T-cell (primary cell): ENCODE data around the gene RASSF6. TPM values are rescaled to one million over a fixed set of nuclear protein-coding genes. Genes with fewer than 3 reads are reported as not detected.
A peak's percentile ranks its signal among the peaks of the same experiment; 100 is the strongest.
"Not testable (repeated sequence)": the region's sequence is repeated elsewhere in the genome, so short reads cannot be mapped to it uniquely, and the experiment has no call there.

Experiments used
- ATAC-seq, 4 experiments: fragments of 200-7000 bp in 3 of 4; fragments of 150-1000 bp in 1 of 4; cut with Tn5 transposase; replicated peaks in 1 of 4; 1 replicate in 3 of 4; 2 replicates in 1 of 4; pipeline ENCODE4 v1.10.0; 2021; ENCODE audit warnings: moderate library complexity in 3 of 4, mild to moderate bottlenecking in 2 of 4, moderate number of reproducible peaks in 1 of 4
- CTCF ChIA-PET, 2 donors: fragments of 300-600 bp; sonication (Branson Sonifier 250); formaldehyde crosslinking; loops; one replicate each; lab custom pipeline; 2022; ENCODE audit warnings: antibody characterized with exemption in 2 of 2; lab: Charles Lee
- POLR2A ChIA-PET, 2 donors: fragments of 300-600 bp; sonication (Branson Sonifier 250); formaldehyde crosslinking; loops; one replicate each; lab custom pipeline; 2022; ENCODE audit warnings: antibody characterized with exemption in 2 of 2; lab: Charles Lee
- DNase-seq, 35 experiments: peaks; one replicate each; pipeline versions ENCODE4 v3.0.0 to v3.0.0-alpha.2; 2013 to 2023
- H3K27ac ChIP-seq: one replicate; pipeline ENCODE4 v1.5.1; 2013; ENCODE audit warnings: low read length
- H3K27me3 ChIP-seq, 2 experiments: replicated peaks in 1 of 2; 1 replicate in 1 of 2; 2 replicates in 1 of 2; pipeline versions ENCODE4 v1.6.1 to v1.7.0; 2013; ENCODE audit warnings: low read length in 1 of 2, mixed read lengths in 1 of 2; ENCODE audit not compliant: control insufficient read depth in 2 of 2, insufficient read depth in 2 of 2; ENCODE audit errors: extremely low read depth in 1 of 2
- H3K36me3 ChIP-seq, 2 donors: 1 replicate in 1 of 2; 2 replicates in 1 of 2; pipeline versions ENCODE4 v1.6.1 to v1.7.0; 2013; ENCODE audit warnings: low read length in 1 of 2; ENCODE audit not compliant: control insufficient read depth in 2 of 2, insufficient read depth in 1 of 2; ENCODE audit errors: extremely low read depth in 1 of 2
- H3K4me1 ChIP-seq, 2 experiments: 1 replicate in 1 of 2; 2 replicates in 1 of 2; pipeline versions ENCODE4 v1.6.1 to v1.7.0; 2013; ENCODE audit warnings: low read length in 2 of 2, mixed read lengths in 1 of 2; ENCODE audit not compliant: insufficient read depth in 2 of 2, control insufficient read depth in 1 of 2; ENCODE audit errors: extremely low read depth in 1 of 2
- H3K4me3 ChIP-seq, 2 donors: 1 replicate in 1 of 2; 2 replicates in 1 of 2; pipeline versions ENCODE4 v1.5.1 to v1.7.0; 2013; ENCODE audit warnings: mild to moderate bottlenecking in 2 of 2, low read length in 1 of 2, moderate library complexity in 1 of 2; ENCODE audit not compliant: control insufficient read depth in 1 of 2; ENCODE audit errors: extremely low read depth in 1 of 2
- H3K9me3 ChIP-seq: 2 replicates; pipeline ENCODE4 v1.7.0; 2013
- H3K27ac Mint-ChIP-seq, 2 donors: one replicate each; pipeline ENCODE4 v1.8.0; 2020 to 2021; ENCODE audit warnings: mild to moderate bottlenecking in 2 of 2, mixed read lengths in 2 of 2
- H3K27me3 Mint-ChIP-seq, 2 donors: one replicate each; pipeline ENCODE4 v1.8.0; 2021 to 2022; ENCODE audit warnings: mixed read lengths in 2 of 2
- H3K36me3 Mint-ChIP-seq: one replicate; pipeline ENCODE4 v1.8.0; 2021; ENCODE audit warnings: mixed read lengths
- H3K4me1 Mint-ChIP-seq, 3 donors: one replicate each; pipeline ENCODE4 v1.8.0; 2020 to 2022; ENCODE audit warnings: mixed read lengths in 3 of 3, mild to moderate bottlenecking in 1 of 3
- H3K4me3 Mint-ChIP-seq, 3 donors: one replicate each; pipeline ENCODE4 v1.8.0; 2020 to 2022; ENCODE audit warnings: mild to moderate bottlenecking in 3 of 3, mixed read lengths in 3 of 3, moderate library complexity in 3 of 3
- H3K9me3 Mint-ChIP-seq, 3 donors: one replicate each; pipeline ENCODE4 v1.8.0; 2020 to 2022; ENCODE audit warnings: mixed read lengths in 3 of 3
- WGBS: methylation state at CpG from one replicate; pipeline ENCODE4 v1.1.5; 2013; ENCODE audit warnings: missing lambda C conversion rate; ENCODE audit not compliant: insufficient coverage; 5-methylcytosine and 5-hydroxymethylcytosine counted together
- total RNA-seq, 35 experiments: library from RNA in 6 of 35; stranded (reverse) in 6 of 35; fragments of 120-200 nt in 1 of 35; gene quantifications; one replicate each; pipeline versions ENCODE4 v1.2.1 to v1.2.4 and lab custom pipeline; 2013 to 2026

RASSF6 gene
- total RNA-seq, 5 donors from 2014 or later (not counting 1 experiment from before 2014, with no cell fraction given) = 0.25 to 1.1 (median 0.47) TPM

DNA sequence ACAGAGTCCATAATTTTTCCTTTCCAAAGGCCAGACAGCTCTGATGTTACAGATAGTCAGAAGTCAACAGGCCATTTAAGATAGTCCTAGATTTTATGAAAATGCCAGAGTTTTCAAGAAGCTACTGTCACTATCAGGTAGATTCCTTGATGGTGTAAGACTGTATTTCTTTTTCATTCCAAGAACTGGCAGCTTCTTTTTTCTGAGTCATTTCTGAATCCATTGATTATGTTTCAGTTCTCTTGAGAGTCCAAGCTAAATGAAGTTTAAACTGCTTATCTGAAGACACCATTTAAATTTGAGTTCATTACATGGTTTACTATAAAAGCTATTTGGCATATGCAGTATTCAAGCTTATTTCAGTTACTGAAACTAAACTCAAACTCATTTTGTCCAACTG is 44.6 kb downstream of the RASSF6 start:
- no peaks in the 10 kb centered on the region for H3K4me1 ChIP-seq
- Mint-ChIP-seq H3K9me3 (no peaks in the 10 kb centered on the region), H3K4me3 (no peak overlapping the region), H3K27ac (no peak overlapping the region), H3K27me3 (no peaks in the 10 kb centered on the region), H3K4me1 (no peaks in the 10 kb centered on the region), H3K36me3 (no peaks in the 10 kb centered on the region)
- POLR2A ChIA-PET = no interaction called here
- H3K9me3 ChIP-seq = no peaks in the 10 kb centered on the region
- H3K4me3 ChIP-seq = no peak overlapping the region
- DNase-seq (no peak), ATAC-seq (no peak)
- no peak overlapping the region for H3K27ac ChIP-seq
- no peaks in the 10 kb centered on the region for H3K36me3 ChIP-seq
- no peaks in the 10 kb centered on the region for H3K27me3 ChIP-seq
- CTCF ChIA-PET = no interaction called here

DNA sequence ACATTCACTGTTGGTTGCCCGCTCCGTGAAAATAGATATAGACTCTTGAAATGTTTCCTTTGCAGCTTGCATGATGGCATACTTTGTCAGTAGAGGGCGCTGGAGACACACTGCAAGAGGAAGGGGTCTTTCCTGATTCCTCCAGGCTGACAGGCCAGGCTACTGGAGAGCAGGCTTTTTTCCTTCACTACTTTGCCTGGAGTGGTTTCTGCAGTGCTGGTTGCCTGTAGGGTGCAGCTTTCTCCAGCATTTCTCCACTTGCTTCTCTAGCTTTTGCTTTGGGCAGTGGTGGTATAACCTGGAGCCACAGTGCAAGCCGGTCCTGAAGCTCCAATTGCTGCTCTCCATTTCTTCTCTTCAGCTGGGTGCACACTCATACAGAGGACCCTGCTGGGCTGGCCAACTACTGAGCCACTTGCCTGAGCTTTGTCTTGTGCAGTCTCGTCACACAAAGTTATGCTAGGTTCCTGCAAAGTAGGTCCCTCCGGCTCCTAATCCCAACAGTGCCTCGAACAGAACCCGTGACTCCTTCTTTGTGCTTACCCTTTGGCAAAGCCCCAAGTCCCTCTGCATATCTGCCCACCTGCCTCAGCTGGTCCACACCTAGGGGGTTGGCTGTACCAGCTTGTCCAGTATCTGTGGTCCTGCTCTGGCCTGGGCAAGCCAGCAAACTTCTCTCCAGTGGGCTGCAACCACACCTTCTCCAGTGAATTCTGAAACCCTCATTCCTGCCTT is 46.3 kb downstream of the RASSF6 start:
- no peak overlapping the region for H3K27ac Mint-ChIP-seq
- no peaks in the 10 kb centered on the region for H3K4me1 Mint-ChIP-seq
- no peaks in the 10 kb centered on the region for H3K9me3 Mint-ChIP-seq
- ATAC-seq (no peak), DNase-seq (peak in 7 of 35 experiments; percentile 0 to 33 (median 1))
- no peaks in the 10 kb centered on the region for H3K36me3 ChIP-seq
- 63% methylated on average over 8 of the region's 8 CpGs for WGBS
- H3K4me3 Mint-ChIP-seq = no peak overlapping the region
- no peaks in the 10 kb centered on the region for H3K4me1 ChIP-seq
- no peaks in the 10 kb centered on the region for H3K36me3 Mint-ChIP-seq
- POLR2A ChIA-PET = interaction anchor here in 1 of 2 donors (0.6 kb wide), 1 partner anchor 707 kb away, joined by 3 read pairs; no protein-coding TSS in a partner anchor
- H3K4me3 ChIP-seq = no peak overlapping the region
- no peaks in the 10 kb centered on the region for H3K27me3 ChIP-seq
- peaks cover 0 to 3% of the 10 kb centered on the region in 2 donors for H3K27me3 Mint-ChIP-seq
- CTCF ChIA-PET = interaction anchor here in 1 of 2 donors (0.8 kb wide), 1 partner anchor 81 kb away, joined by 3 read pairs; no protein-coding TSS in a partner anchor
- H3K27ac ChIP-seq = no peak overlapping the region
- H3K9me3 ChIP-seq = no peaks in the 10 kb centered on the region

DNA sequence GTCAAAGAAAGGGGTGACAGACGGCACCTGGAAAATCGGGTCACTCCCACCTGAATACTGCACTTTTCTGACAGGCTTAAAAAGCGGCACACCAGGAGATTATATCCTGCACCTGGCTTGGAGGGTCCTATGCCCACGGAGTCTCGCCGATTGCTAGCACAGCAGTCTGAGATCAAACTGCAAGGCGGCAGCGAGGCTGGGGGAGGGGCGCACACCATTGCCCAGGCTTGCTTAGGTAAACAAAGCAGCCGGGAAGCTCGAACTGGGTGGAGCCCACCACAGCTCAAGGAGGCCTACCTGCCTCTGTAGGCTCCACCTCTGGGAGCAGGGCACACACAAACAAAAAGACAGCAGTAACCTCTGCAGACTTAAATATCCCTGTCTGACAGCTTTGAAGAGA is 69.4 kb downstream of the RASSF6 start:
- H3K36me3 Mint-ChIP-seq, H3K9me3 Mint-ChIP-seq, POLR2A ChIA-PET, H3K4me3 Mint-ChIP-seq, ATAC-seq, H3K27ac ChIP-seq, H3K36me3 ChIP-seq, H3K4me1 Mint-ChIP-seq, H3K4me1 ChIP-seq, H3K9me3 ChIP-seq, H3K27ac Mint-ChIP-seq, H3K27me3 ChIP-seq, H3K27me3 Mint-ChIP-seq, DNase-seq, CTCF ChIA-PET, H3K4me3 ChIP-seq: not testable (repeated sequence)
- WGBS = no CpG with 5 or more reads among the region's 11 CpGs

DNA sequence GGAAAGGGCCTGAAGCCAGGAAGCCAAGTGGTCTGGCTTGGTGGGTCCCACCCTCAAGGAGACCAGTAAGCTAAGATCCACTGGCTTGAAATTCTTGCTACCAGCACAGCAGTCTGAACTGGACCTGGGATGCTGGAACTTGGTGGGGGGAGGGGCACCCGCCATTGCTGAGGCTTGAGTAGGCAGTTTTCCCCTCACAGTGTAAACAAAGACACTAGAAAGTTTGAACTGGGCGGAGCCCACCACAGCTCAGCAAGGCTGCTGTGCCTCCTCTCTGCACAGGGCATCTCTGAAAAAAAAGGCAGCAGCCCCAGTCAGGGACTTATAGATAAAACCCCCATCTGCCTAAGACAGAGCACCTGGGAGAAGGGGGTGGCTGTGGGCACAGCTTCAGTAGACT is 75.6 kb downstream of the RASSF6 start:
- H3K36me3 Mint-ChIP-seq = no peaks in the 10 kb centered on the region
- Histone ChIP-seq H3K4me3 (no peak overlapping the region), H3K36me3 (no peaks in the 10 kb centered on the region), H3K27ac (no peak overlapping the region), H3K9me3 (no peaks in the 10 kb centered on the region), H3K27me3 (peaks cover 0 to 2% of the 10 kb centered on the region in 2 experiments), H3K4me1 (no peaks in the 10 kb centered on the region)
- no peaks in the 10 kb centered on the region for H3K9me3 Mint-ChIP-seq
- no peak for DNase-seq
- no peak for ATAC-seq
- H3K4me1 Mint-ChIP-seq = no peaks in the 10 kb centered on the region
- H3K27ac Mint-ChIP-seq = no peak overlapping the region
- no peak overlapping the region for H3K4me3 Mint-ChIP-seq
- ChIA-PET CTCF (no interaction called here), POLR2A (no interaction called here)
- no peaks in the 10 kb centered on the region for H3K27me3 Mint-ChIP-seq
- no CpG with 5 or more reads among the region's 2 CpGs for WGBS

DNA sequence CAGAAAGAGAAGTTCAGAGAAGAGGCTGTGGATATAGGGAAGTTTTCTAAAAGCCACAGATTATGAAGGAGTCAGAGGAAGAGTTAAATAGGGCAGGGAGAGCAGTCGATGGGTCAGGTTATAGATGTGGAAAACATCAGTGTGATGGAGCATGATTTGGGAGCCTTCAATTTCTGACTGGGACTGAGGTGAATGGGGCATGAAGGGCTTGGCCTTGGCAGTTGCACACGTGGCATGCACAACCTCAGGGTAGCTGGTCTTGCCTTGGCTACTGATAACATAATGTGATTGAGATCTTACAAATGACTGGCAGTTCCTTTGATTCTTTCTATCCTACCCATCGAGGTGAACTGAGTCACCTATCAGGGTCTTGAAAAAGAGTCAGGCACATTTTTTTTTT is 79.0 kb downstream of the RASSF6 start:
- H3K27me3 ChIP-seq = peaks cover 0 to 2% of the 10 kb centered on the region in 2 experiments
- H3K4me1 ChIP-seq = no peaks in the 10 kb centered on the region
- Mint-ChIP-seq H3K9me3 (no peaks in the 10 kb centered on the region), H3K27me3 (peaks cover 0 to 3% of the 10 kb centered on the region in 2 donors), H3K4me3 (no peak overlapping the region), H3K4me1 (no peaks in the 10 kb centered on the region), H3K27ac (no peak overlapping the region), H3K36me3 (no peaks in the 10 kb centered on the region)
- WGBS = 58% methylated on average over 1 of the region's 3 CpGs
- no peak overlapping the region for H3K4me3 ChIP-seq
- ATAC-seq (no peak), DNase-seq (no peak)
- no peaks in the 10 kb centered on the region for H3K9me3 ChIP-seq
- no peaks in the 10 kb centered on the region for H3K36me3 ChIP-seq
- POLR2A ChIA-PET = no interaction called here
- no peak overlapping the region for H3K27ac ChIP-seq
- CTCF ChIA-PET = no interaction called here

DNA sequence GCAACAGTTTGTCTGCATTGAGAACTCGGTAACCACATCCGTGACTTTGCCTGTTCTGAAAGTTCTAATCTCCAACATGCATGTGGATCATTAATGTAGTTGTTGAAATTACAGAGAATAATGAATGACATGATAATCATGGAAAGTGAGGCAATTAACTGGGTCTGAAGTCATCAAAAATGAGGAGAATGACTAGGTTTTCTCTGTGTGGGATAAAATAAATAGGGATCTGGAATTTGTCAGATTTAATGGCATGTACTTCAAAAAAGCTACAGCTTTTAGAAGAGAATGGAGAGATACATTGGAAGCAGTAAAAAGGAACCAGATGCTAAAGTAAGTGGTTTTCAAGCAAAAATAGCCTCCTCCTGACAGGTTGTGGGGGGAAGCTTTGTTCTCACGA is 79.4 kb downstream of the RASSF6 start:
- CTCF ChIA-PET = no interaction called here
- H3K9me3 Mint-ChIP-seq = no peaks in the 10 kb centered on the region
- peaks cover 0 to 3% of the 10 kb centered on the region in 2 donors for H3K27me3 Mint-ChIP-seq

More for the DNA sequence above, 79.4 kb downstream of the RASSF6 start:
- Mint-ChIP-seq H3K4me3 (no peak overlapping the region), H3K27ac (no peak overlapping the region), H3K4me1 (no peaks in the 10 kb centered on the region), H3K36me3 (no peaks in the 10 kb centered on the region)
- POLR2A ChIA-PET = no interaction called here
- WGBS = 79% methylated on average over 2 of the region's 3 CpGs
- Histone ChIP-seq H3K27me3 (peaks cover 0 to 2% of the 10 kb centered on the region in 2 experiments), H3K27ac (no peak overlapping the region), H3K36me3 (no peaks in the 10 kb centered on the region), H3K4me3 (no peak overlapping the region), H3K9me3 (no peaks in the 10 kb centered on the region), H3K4me1 (no peaks in the 10 kb centered on the region)
- DNase-seq (no peak), ATAC-seq (no peak)
